Right lobe of liver (tissue), 6 donors: ENCODE measurements around the gene SUPV3L1. TPM values are rescaled to one million over a fixed set of nuclear protein-coding genes. Genes with fewer than 3 reads are reported as not detected.
"Not testable (repeated sequence)": the region's sequence is repeated elsewhere in the genome, so short reads cannot be mapped to it uniquely, and the experiment has no call there.

Experiments
- ATAC-seq, 4 donors: fragments of 200-7000 bp; cut with Tn5 transposase; one replicate each; pipeline ENCODE4 v1.9.1; 2020; ENCODE audit warnings: mild to moderate bottlenecking in 4 of 4, moderate library complexity in 4 of 4
- DNase-seq, 3 donors: peaks; one replicate each; pipeline ENCODE4 v3.0.0-alpha.2; 2020
- H3K27ac ChIP-seq, 3 donors: fragments of 200-600 bp; one replicate each; pipeline ENCODE4 v1.8.0; 2022
- H3K27me3 ChIP-seq, 2 donors: fragments of 200-600 bp; one replicate each; pipeline ENCODE4 v1.8.0; 2022
- H3K36me3 ChIP-seq, 4 donors: fragments of 200-600 bp; sonication (generic) in 1 of 4; one replicate each; pipeline versions ENCODE4 v1.5.1 to v1.8.0; 2017 to 2022; ENCODE audit warnings: control low read depth in 1 of 4
- H3K4me1 ChIP-seq, 4 donors: fragments of 200-600 bp; sonication (generic) in 1 of 4; one replicate each; pipeline versions ENCODE4 v1.5.1 to v1.8.0; 2017 to 2022; ENCODE audit warnings: control low read depth in 1 of 4
- H3K4me3 ChIP-seq, 3 donors: fragments of 200-600 bp; one replicate each; pipeline ENCODE4 v1.8.0; 2022
- H3K9me3 ChIP-seq, 4 donors: fragments of 200-600 bp; sonication (generic) in 1 of 4; one replicate each; pipeline versions ENCODE4 v1.5.1 to v1.8.0; 2017 to 2022; ENCODE audit warnings: control low read depth in 1 of 4
- CTCF ChIP-seq, 4 donors: fragments of 200-600 bp in 3 of 4; fragments of 450-650 bp in 1 of 4; IDR thresholded peaks; one replicate each; pipeline versions ENCODE4 v1.5.1 to v1.8.0; 2016 to 2022; ENCODE audit warnings: antibody characterized with exemption in 4 of 4, mild to moderate bottlenecking in 2 of 4
- POLR2A ChIP-seq: fragments of 450-650 bp; IDR thresholded peaks from one replicate; pipeline ENCODE4 v1.6.1; 2017; ENCODE audit warnings: antibody characterized with exemption, mild to moderate bottlenecking
- WGBS: methylation state at CpG from one replicate; pipeline ENCODE4 v1.1.6; 2018; ENCODE audit warnings: low coverage, low lambda C conversion rate; ENCODE audit not compliant: insufficient coverage; ENCODE audit errors: missing lambda C conversion rate; 5-methylcytosine and 5-hydroxymethylcytosine counted together
- intact Hi-C, 2 donors: fragments of 100-400 bp; cut with DNase I; formaldehyde crosslinking; loops; one replicate each; pipeline versions ENCODE4 v1.11.2 to v1.14.1; 2022
- long read RNA-seq: library from polyadenylated mRNA; unstranded; transcript quantifications from one replicate; pipeline ENCODE4 v2.0.0, GENCODE V29; 2019
- total RNA-seq, 6 experiments: library from RNA; depleted of rRNA in 2 of 6; stranded (reverse); fragments of >200 nt in 2 of 6; fragmentation: NEBNext Ultra II Directional in 3 of 6; extraction: Animal tissue kit (Norgen Biotek cat#: 25700) in 3 of 6; gene quantifications; one replicate each; pipeline versions ENCODE4 v1.1.0 to v1.2.4, GENCODE V29; 2016 to 2023
- donor health status: DM: no; HTN: yes; CAD: no.
- donor health status: DM: no; HTN: no; CAD: no.
- donor health status: DM: no; HTN: no; CAD: no.
- donor health status: DM: no; HTN: yes; CAD: no.
- donor health status: DM: no; HTN: yes; CAD: no.

Gene SUPV3L1
- 10 to 100 TPM; 18.4 to 28.5 (median 22.6) TPM for total RNA-seq
- long read RNA-seq, transcript SUPV3L1-201 (15 exons, 2,484 nt), result major isoform, 6 of 7 reads
- long read RNA-seq, partial matches to known transcripts, result 0 of 7 reads
- long read RNA-seq, other reads (novel, unspliced or antisense), result 1 of 7 reads

- WGBS, result under 1% methylated on average over 27 of the region's 44 CpGs
- peak; percentile 96 to 97 (median 96) for ATAC-seq
- intact Hi-C loops, result no loop called here
- Histone ChIP-seq H3K4me3 (peak within 1 kb of the TSS; percentile 87 to 100 (median 96)), H3K27me3 (no peaks in the 10 kb centered on the region), H3K4me1 (peaks cover 0 to 15% (median 4%) of the 10 kb centered on the region in 4 donors), H3K27ac (peak within 1 kb of the TSS; percentile 97 to 98 (median 98)), H3K36me3 (no peaks in the 10 kb centered on the region), H3K9me3 (no peaks in the 10 kb centered on the region)
- peak; percentile 89 to 95 (median 94) for DNase-seq
- TF ChIP-seq POLR2A, result peak; percentile 53
- no peak for TF ChIP-seq CTCF (IDR thresholded peaks at IDR 0.05)
Measured at GRCh38 chr10:69179743-69180524, at the start of gene SUPV3L1. Gene SUPV3L1, plus strand, starts transcription at chr10:69180234. Its CDS starts 58 bp downstream, at chr10:69180292.

- Histone ChIP-seq H3K27ac (no peak overlapping the region), H3K4me3 (no peak overlapping the region), H3K9me3 (no peaks in the 10 kb centered on the region), H3K27me3 (no peaks in the 10 kb centered on the region), H3K36me3 (peaks cover 0 to 15% (median 2%) of the 10 kb centered on the region in 4 donors), H3K4me1 (peaks cover 0 to 11% (median 2%) of the 10 kb centered on the region in 4 donors)
- no peak for TF ChIP-seq POLR2A
- no peak for TF ChIP-seq CTCF (IDR thresholded peaks at IDR 0.05)
- ATAC-seq, result no peak
- intact Hi-C loops, result no loop called here
- WGBS, result 63% methylated on average over 2 of the region's 2 CpGs
- DNase-seq, result no peak
Measured at GRCh38 chr10:69130251-69130650, 49.8 kb upstream of the SUPV3L1 start.

- Histone ChIP-seq H3K27ac (no peak overlapping the region), H3K27me3 (no peaks in the 10 kb centered on the region), H3K9me3 (no peaks in the 10 kb centered on the region), H3K4me1 (no peaks in the 10 kb centered on the region), H3K36me3 (peaks cover 0 to 6% (median 0%) of the 10 kb centered on the region in 4 donors), H3K4me3 (no peak overlapping the region)
- intact Hi-C loops, result no loop called here
- 96% methylated on average over 2 of the region's 2 CpGs for WGBS
- ATAC-seq (no peak), DNase-seq (no peak)
- TF ChIP-seq POLR2A, result no peak
- no peak for TF ChIP-seq CTCF (IDR thresholded peaks at IDR 0.05)
Measured at GRCh38 chr10:69139961-69140360, 40.1 kb upstream of the SUPV3L1 start.

- no peak overlapping the region for H3K4me3 ChIP-seq
- peaks cover 0 to 4% (median 0%) of the 10 kb centered on the region in 4 donors for H3K36me3 ChIP-seq
- ATAC-seq, result no peak
- no peak overlapping the region for H3K27ac ChIP-seq
- no peaks in the 10 kb centered on the region for H3K9me3 ChIP-seq
- WGBS, result 78% methylated on average over 1 of the region's 1 CpG
- no peaks in the 10 kb centered on the region for H3K4me1 ChIP-seq
- TF ChIP-seq POLR2A (no peak), CTCF (IDR thresholded peaks at IDR 0.05) (no peak)
- DNase-seq, result no peak
- intact Hi-C loops, result no loop called here
- H3K27me3 ChIP-seq, result no peaks in the 10 kb centered on the region
Measured at GRCh38 chr10:69141304-69141703, 38.7 kb upstream of the SUPV3L1 start.

- H3K4me3 ChIP-seq, H3K4me1 ChIP-seq, H3K9me3 ChIP-seq, ATAC-seq, H3K27ac ChIP-seq, intact Hi-C loops, DNase-seq, H3K36me3 ChIP-seq, H3K27me3 ChIP-seq: not testable (repeated sequence)
- WGBS, result 96% methylated on average over 3 of the region's 3 CpGs
Measured at GRCh38 chr10:69142074-69142473, 38.0 kb upstream of the SUPV3L1 start.
